ENCODE data around the gene OVCA2.

- TF ChIP-seq EP300 (IDR thresholded peaks at IDR 0.05) (no peak), POLR2A (IDR thresholded peaks at IDR 0.05) (no peak), POLR2AphosphoS5 (IDR thresholded peaks at IDR 0.05) (no peak), CTCF (IDR thresholded peaks at IDR 0.05) (no peak)
These were observed 24.4 kb upstream of the OVCA2 start for GRCh38 chr17:2017274-2017941.

Measured in upper lobe of left lung (tissue), 4 donors.